ENCODE data around the gene SPRTN. TPM values are rescaled to one million over a fixed set of nuclear protein-coding genes. Genes with fewer than 3 reads are reported as not detected.

The SPRTN gene
- polyA plus RNA-seq, 1 of the 3 experiments (the other 2 are of a cell fraction) = 17.3 TPM

DNA sequence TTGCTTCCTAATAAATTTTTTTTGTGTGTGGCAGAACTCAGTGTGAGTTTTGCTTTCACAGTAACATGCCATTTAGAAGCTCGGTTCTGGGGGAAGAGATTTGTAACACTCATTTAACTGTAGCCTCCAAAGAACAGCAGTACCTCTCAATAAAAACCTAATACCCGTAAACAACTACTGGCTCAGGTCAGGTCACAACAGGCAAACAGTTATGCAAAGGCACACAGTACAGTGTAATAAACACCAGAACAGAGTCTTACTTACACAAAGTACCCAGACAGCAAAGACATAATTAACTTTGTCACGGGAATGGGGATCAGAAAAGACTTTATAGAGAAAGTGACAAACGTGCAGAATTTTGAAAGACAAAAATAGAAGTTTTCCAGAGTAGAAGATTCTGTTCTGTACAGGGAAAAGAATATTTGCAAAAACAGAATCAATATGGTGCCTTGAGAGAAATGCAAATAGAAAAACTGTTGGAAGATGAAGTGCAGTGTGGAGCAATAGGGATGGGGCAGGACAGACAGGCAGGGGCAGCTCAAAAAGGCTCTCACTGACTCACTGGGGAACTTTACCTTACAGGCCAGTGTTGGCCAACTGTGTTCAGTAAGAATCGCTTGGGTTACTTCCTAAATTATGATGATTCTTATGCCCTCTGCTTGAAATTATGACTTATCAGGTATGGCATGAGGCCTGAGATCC, 45.2 kb downstream of the SPRTN start:
- Histone ChIP-seq H3K9me2 (no peaks in the 10 kb centered on the region), H3K4me1 (ENCODE audit: control insufficient read depth in 1 of 2, insufficient read depth in 2 of 2, low read depth in 1 of 2, low read length in 1 of 2) (peaks cover under 1 to 5% of the 10 kb centered on the region in 2 experiments; a peak in 3 of 4 replicates), H3K79me2 (ENCODE audit: insufficient read depth) (peaks cover 98% of the 10 kb centered on the region), H3K27ac (ENCODE audit: low read depth in 2 of 2, low read length in 1 of 2) (no peak overlapping the region), H2AFZ (ENCODE audit: low read depth) (no peak overlapping the region), H3F3A (replicated peaks; ENCODE audit: insufficient read depth) (peaks cover 5% of the 10 kb centered on the region), H3K9me3 (no peaks in the 10 kb centered on the region), H3K4me3 (ENCODE audit: low read depth in 2 of 2, low read length in 1 of 2) (no peak overlapping the region), H3K27me3 (ENCODE audit: insufficient read depth) (no peaks in the 10 kb centered on the region), H3K36me3 (replicated peaks in 1 of 2; ENCODE audit: control insufficient read depth in 1 of 2, insufficient read depth in 2 of 2, low read length in 1 of 2) (no peaks in the 10 kb centered on the region), H3K9ac (no peak overlapping the region), H3K4me2 (no peak overlapping the region), H4K20me1 (ENCODE audit: insufficient read depth) (0 out of 2 replicates have a peak, but pooled peaks cover 14% of the 10 kb centered on the region)
- DNase-seq = no peak
- ChIA-PET POLR2A (no interaction called here), CTCF (no interaction called here)
- TF ChIP-seq SIN3A (IDR thresholded peaks at IDR 0.05; ENCODE audit: borderline replicate concordance, low read depth, low read length) (no peak), TEAD4 (IDR thresholded peaks at IDR 0.05; ENCODE audit: borderline replicate concordance, insufficient read depth) (no peak), NFIC (IDR thresholded peaks at IDR 0.05; ENCODE audit: borderline replicate concordance) (no peak), MXI1 (IDR thresholded peaks at IDR 0.05; ENCODE audit: low read depth, low read length) (no peak)
- 86% methylated on average over 5 of the region's 5 CpGs for WGBS (ENCODE audit: low lambda C conversion rate)

DNA sequence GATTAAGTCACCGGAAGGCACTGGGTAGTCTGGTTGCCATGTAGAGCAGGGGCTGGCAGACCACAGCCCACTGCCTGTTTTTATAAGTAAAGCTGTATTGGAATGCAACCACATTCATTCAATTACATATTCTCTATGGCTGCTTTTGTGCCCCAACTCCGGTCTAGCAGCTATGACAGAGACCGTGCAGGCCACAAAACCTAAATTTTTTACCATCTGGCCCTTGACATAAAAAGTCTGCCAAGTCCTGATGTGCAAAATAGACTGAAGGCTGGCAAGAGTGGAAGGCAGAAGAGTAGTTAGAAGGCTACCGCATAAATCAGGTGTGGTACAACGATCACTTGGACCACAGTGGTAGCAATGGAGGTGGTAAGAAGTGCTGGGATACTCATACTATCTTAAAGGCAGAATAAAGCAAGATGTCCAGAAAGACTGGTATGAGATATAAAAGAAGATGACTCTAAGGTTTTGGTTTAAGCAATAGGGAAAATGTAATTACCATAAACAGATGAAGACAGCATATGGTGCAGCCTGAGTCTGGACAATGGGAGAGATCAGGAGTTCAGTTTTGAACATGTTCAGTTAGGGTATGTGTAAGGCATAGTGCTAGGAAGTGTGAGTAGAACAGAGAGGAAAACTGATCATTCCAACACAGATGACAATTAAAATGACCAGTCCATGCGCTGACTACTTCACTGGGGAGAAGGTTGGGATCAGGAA, 46.8 kb downstream of the SPRTN start:
- H3K27me3 ChIP-seq (ENCODE audit: insufficient read depth) = no peaks in the 10 kb centered on the region
- H3K27ac ChIP-seq (ENCODE audit: low read depth in 2 of 2, low read length in 1 of 2) = no peak overlapping the region
- TF ChIP-seq MXI1 (IDR thresholded peaks at IDR 0.05; ENCODE audit: low read depth, low read length) = no peak
- TF ChIP-seq GATA2 (CRISPR knock-in tag; IDR thresholded peaks at IDR 0.05) = no peak
- TF ChIP-seq FOSL2 (IDR thresholded peaks at IDR 0.05; ENCODE audit: borderline replicate concordance, low read depth) = no peak
- TF ChIP-seq, protein P1, sequence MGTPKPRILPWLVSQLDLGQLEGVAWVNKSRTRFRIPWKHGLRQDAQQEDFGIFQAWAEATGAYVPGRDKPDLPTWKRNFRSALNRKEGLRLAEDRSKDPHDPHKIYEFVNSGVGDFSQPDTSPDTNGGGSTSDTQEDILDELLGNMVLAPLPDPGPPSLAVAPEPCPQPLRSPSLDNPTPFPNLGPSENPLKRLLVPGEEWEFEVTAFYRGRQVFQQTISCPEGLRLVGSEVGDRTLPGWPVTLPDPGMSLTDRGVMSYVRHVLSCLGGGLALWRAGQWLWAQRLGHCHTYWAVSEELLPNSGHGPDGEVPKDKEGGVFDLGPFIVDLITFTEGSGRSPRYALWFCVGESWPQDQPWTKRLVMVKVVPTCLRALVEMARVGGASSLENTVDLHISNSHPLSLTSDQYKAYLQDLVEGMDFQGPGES (IDR thresholded peaks at IDR 0.05; ENCODE audit: low read depth, low read length) = no peak
- TF ChIP-seq, protein P2, sequence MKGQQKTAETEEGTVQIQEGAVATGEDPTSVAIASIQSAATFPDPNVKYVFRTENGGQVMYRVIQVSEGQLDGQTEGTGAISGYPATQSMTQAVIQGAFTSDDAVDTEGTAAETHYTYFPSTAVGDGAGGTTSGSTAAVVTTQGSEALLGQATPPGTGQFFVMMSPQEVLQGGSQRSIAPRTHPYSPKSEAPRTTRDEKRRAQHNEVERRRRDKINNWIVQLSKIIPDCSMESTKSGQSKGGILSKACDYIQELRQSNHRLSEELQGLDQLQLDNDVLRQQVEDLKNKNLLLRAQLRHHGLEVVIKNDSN (IDR thresholded peaks at IDR 0.05; ENCODE audit: borderline replicate concordance, low read depth) = no peak
- TF ChIP-seq JUND (IDR thresholded peaks at IDR 0.05) = no peak
- TF ChIP-seq TEAD4 (IDR thresholded peaks at IDR 0.05; ENCODE audit: borderline replicate concordance, insufficient read depth) = no peak
- TF ChIP-seq EZH2phosphoT487 (IDR thresholded peaks at IDR 0.05; ENCODE audit: borderline replicate concordance, low read depth) = no peak
- no peak for TF ChIP-seq YY1 (IDR thresholded peaks at IDR 0.05; ENCODE audit: low read depth)
- no peak for TF ChIP-seq RXRA (IDR thresholded peaks at IDR 0.05; ENCODE audit: borderline replicate concordance, low read depth)
- TF ChIP-seq FOXJ3 (CRISPR knock-in tag; IDR thresholded peaks at IDR 0.05) = no peak
- TF ChIP-seq RCOR1 (IDR thresholded peaks at IDR 0.05; ENCODE audit: low read length) = no peak
- TF ChIP-seq CHD2 (IDR thresholded peaks at IDR 0.05; ENCODE audit: low read length, partially characterized antibody) = no peak
- no peak for TF ChIP-seq SMC3 (IDR thresholded peaks at IDR 0.05; ENCODE audit: low read depth, low read length)
- TF ChIP-seq, protein P3, sequence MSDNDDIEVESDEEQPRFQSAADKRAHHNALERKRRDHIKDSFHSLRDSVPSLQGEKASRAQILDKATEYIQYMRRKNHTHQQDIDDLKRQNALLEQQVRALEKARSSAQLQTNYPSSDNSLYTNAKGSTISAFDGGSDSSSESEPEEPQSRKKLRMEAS (IDR thresholded peaks at IDR 0.05; ENCODE audit: low read depth) = no peak
- TF ChIP-seq, protein P4, sequence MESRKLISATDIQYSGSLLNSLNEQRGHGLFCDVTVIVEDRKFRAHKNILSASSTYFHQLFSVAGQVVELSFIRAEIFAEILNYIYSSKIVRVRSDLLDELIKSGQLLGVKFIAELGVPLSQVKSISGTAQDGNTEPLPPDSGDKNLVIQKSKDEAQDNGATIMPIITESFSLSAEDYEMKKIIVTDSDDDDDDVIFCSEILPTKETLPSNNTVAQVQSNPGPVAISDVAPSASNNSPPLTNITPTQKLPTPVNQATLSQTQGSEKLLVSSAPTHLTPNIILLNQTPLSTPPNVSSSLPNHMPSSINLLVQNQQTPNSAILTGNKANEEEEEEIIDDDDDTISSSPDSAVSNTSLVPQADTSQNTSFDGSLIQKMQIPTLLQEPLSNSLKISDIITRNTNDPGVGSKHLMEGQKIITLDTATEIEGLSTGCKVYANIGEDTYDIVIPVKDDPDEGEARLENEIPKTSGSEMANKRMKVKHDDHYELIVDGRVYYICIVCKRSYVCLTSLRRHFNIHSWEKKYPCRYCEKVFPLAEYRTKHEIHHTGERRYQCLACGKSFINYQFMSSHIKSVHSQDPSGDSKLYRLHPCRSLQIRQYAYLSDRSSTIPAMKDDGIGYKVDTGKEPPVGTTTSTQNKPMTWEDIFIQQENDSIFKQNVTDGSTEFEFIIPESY (IDR thresholded peaks at IDR 0.05; ENCODE audit: borderline replicate concordance, low read depth) = no peak
- no peaks in the 10 kb centered on the region for H3K9me3 ChIP-seq
- no peak overlapping the region for H3K9ac ChIP-seq
- POLR2A ChIA-PET = no interaction called here
- no peak overlapping the region for H2AFZ ChIP-seq (ENCODE audit: low read depth)
- peaks cover 98% of the 10 kb centered on the region for H3K79me2 ChIP-seq (ENCODE audit: insufficient read depth)
- H3K4me1 ChIP-seq (ENCODE audit: control insufficient read depth in 1 of 2, insufficient read depth in 2 of 2, low read depth in 1 of 2, low read length in 1 of 2) = peaks cover 5 to 11% of the 10 kb centered on the region in 2 experiments; a peak in 3 of 4 replicates
- no peaks in the 10 kb centered on the region for H3K36me3 ChIP-seq (replicated peaks in 1 of 2; ENCODE audit: control insufficient read depth in 1 of 2, insufficient read depth in 2 of 2, low read length in 1 of 2)
- H3K9me2 ChIP-seq = no peaks in the 10 kb centered on the region
- peaks cover 10% of the 10 kb centered on the region for H3F3A ChIP-seq (replicated peaks; ENCODE audit: insufficient read depth)
- DNase-seq = no peak
- CTCF ChIA-PET = interaction anchor here (0.8 kb wide), 1 partner anchor 27 kb away, joined by 3 read pairs; no protein-coding TSS in a partner anchor
- 0 out of 2 replicates have a peak, but pooled peaks cover 11% of the 10 kb centered on the region for H4K20me1 ChIP-seq (ENCODE audit: insufficient read depth)
- no peak overlapping the region for H3K4me3 ChIP-seq (ENCODE audit: low read depth in 2 of 2, low read length in 1 of 2)
- WGBS (ENCODE audit: low lambda C conversion rate) = 96% methylated on average over 6 of the region's 6 CpGs
- H3K4me2 ChIP-seq = no peak overlapping the region
